GM23338 (cell line): ENCODE data around the gene RNF112. TPM values are rescaled to one million over a fixed set of nuclear protein-coding genes. Genes with fewer than 3 reads are reported as not detected.

Source experiments
- ATAC-seq: fragments of 200-7000 bp; cut with Tn5 transposase; 3 replicates; pipeline ENCODE4 v1.9.1; 2020
- DNase-seq: peaks from one replicate; pipeline ENCODE4 v3.0.0-alpha.2; 2015; ENCODE audit warnings: low spot score
- H2AFZ ChIP-seq: fragments of 200-600 bp; sonication (generic); 2 replicates; pipeline ENCODE4 v1.8.0; 2016; ENCODE audit warnings: antibody characterized with exemption, mild to moderate bottlenecking, moderate library complexity
- H3F3A ChIP-seq: fragments of 200-600 bp; sonication (generic); replicated peaks from 2 replicates; pipeline ENCODE4 v1.8.0; 2017; ENCODE audit warnings: antibody characterized with exemption, mixed run types, low read depth
- H3K27ac ChIP-seq: fragments of 200-600 bp; sonication (generic); 2 replicates; pipeline ENCODE4 v1.6.1; 2016; ENCODE audit warnings: low read depth
- H3K27me3 ChIP-seq: fragments of 200-600 bp; sonication (generic); 2 replicates; pipeline ENCODE4 v1.8.0; 2016; ENCODE audit warnings: mild to moderate bottlenecking, mixed run types, moderate library complexity; ENCODE audit not compliant: insufficient read depth
- H3K36me3 ChIP-seq: fragments of 200-600 bp; sonication (generic); 2 replicates; pipeline ENCODE4 v1.8.0; 2016; ENCODE audit warnings: mild to moderate bottlenecking; ENCODE audit not compliant: insufficient read depth
- H3K4me1 ChIP-seq: fragments of 200-600 bp; sonication (generic); 2 replicates; pipeline ENCODE4 v1.8.0; 2016; ENCODE audit warnings: mild to moderate bottlenecking, moderate library complexity; ENCODE audit not compliant: insufficient read depth
- H3K4me2 ChIP-seq: fragments of 200-600 bp; sonication (generic); 2 replicates; pipeline ENCODE4 v1.7.1; 2017; ENCODE audit warnings: mixed run types
- H3K4me3 ChIP-seq: fragments of 200-600 bp; sonication (generic); 2 replicates; pipeline ENCODE4 v1.6.1; 2016; ENCODE audit warnings: mixed run types
- H3K79me2 ChIP-seq: fragments of 200-600 bp; sonication (generic); replicated peaks from 2 replicates; pipeline ENCODE4 v1.8.0; 2017; ENCODE audit warnings: mild to moderate bottlenecking; ENCODE audit not compliant: insufficient read depth
- H3K9me2 ChIP-seq: fragments of 200-600 bp; sonication (generic); 2 replicates; pipeline ENCODE4 v1.8.0; 2017; ENCODE audit not compliant: insufficient read depth
- H4K20me1 ChIP-seq: fragments of 200-600 bp; sonication (generic); replicated peaks from 2 replicates; pipeline ENCODE4 v1.8.0; 2017; ENCODE audit warnings: mild to moderate bottlenecking; ENCODE audit not compliant: insufficient read depth
- H3K27ac Mint-ChIP-seq: 2 replicates; pipeline ENCODE4 v1.8.0; 2020; ENCODE audit warnings: inconsistent platforms, mild to moderate bottlenecking, moderate library complexity, mixed read lengths
- H3K27me3 Mint-ChIP-seq: 3 replicates; pipeline ENCODE4 v1.8.0; 2022; ENCODE audit warnings: low read depth, mild to moderate bottlenecking, moderate library complexity, mixed read lengths, inconsistent platforms; ENCODE audit not compliant: insufficient read depth, poor library complexity
- H3K36me3 Mint-ChIP-seq: 3 replicates; pipeline ENCODE4 v1.8.0; 2021; ENCODE audit warnings: low read depth, mild to moderate bottlenecking, inconsistent platforms, moderate library complexity, mixed read lengths
- H3K4me1 Mint-ChIP-seq: 3 replicates; pipeline ENCODE4 v1.8.0; 2020; ENCODE audit warnings: mild to moderate bottlenecking, inconsistent platforms, mixed read lengths
- H3K4me3 Mint-ChIP-seq: 3 replicates; pipeline ENCODE4 v1.8.0; 2021; ENCODE audit warnings: moderate library complexity, mild to moderate bottlenecking, inconsistent platforms, mixed read lengths
- H3K9me3 Mint-ChIP-seq: 3 replicates; pipeline ENCODE4 v1.8.0; 2020; ENCODE audit warnings: moderate library complexity, mild to moderate bottlenecking, inconsistent platforms, mixed read lengths
- CREB1 ChIP-seq: fragments of 250-450 bp; sonication (Bioruptor Pico); IDR thresholded peaks from 2 replicates; pipeline ENCODE4 v1.5.0; 2020; ENCODE audit warnings: low read depth, mild to moderate bottlenecking, moderate library complexity
- EZH2 ChIP-seq: fragments of 200-600 bp; sonication (generic); IDR thresholded peaks from one replicate; pipeline ENCODE4 v1.8.0; 2017; ENCODE audit warnings: antibody characterized with exemption, mild to moderate bottlenecking, low read depth; ENCODE audit not compliant: unreplicated experiment
- POLR2AphosphoS5 ChIP-seq: IDR thresholded peaks from 2 replicates; pipeline ENCODE4 v1.6.1; 2016; ENCODE audit warnings: antibody characterized with exemption, low read depth
- STAT1 ChIP-seq: IDR thresholded peaks from one replicate; pipeline ENCODE4 v1.6.1; 2016; ENCODE audit warnings: antibody characterized with exemption; ENCODE audit not compliant: unreplicated experiment
- ZNF114 ChIP-seq: fragments of 250-450 bp; sonication (Bioruptor Pico); IDR thresholded peaks from 2 replicates; pipeline ENCODE4 v1.5.0; 2020; ENCODE audit warnings: mild to moderate bottlenecking, moderate library complexity
- polyA plus RNA-seq: library from polyadenylated mRNA; unstranded; fragments of >200 nt; fragmentation: Nextera tagmentation; extraction: Ambion mirVana; gene quantifications from 2 replicates; pipeline ENCODE4 v1.2.1, GENCODE V29; 2016
- total RNA-seq: library from RNA; depleted of rRNA; stranded (reverse); fragments of >200 nt; shearing (Covaris generic); gene quantifications from 2 replicates; pipeline ENCODE4 v1.2.3, GENCODE V29; 2014
- TF ChIP-seq, protein P1 (sequence below): fragments of 250-450 bp; sonication (Bioruptor Pico); IDR thresholded peaks from 2 replicates; pipeline ENCODE4 v1.5.0; 2020; ENCODE audit warnings: mild to moderate bottlenecking, moderate library complexity

The RNF112 gene
- total and polyA plus RNA-seq, 2 experiments from 2014 or later = 0.42 to 4.1 TPM

DNA sequence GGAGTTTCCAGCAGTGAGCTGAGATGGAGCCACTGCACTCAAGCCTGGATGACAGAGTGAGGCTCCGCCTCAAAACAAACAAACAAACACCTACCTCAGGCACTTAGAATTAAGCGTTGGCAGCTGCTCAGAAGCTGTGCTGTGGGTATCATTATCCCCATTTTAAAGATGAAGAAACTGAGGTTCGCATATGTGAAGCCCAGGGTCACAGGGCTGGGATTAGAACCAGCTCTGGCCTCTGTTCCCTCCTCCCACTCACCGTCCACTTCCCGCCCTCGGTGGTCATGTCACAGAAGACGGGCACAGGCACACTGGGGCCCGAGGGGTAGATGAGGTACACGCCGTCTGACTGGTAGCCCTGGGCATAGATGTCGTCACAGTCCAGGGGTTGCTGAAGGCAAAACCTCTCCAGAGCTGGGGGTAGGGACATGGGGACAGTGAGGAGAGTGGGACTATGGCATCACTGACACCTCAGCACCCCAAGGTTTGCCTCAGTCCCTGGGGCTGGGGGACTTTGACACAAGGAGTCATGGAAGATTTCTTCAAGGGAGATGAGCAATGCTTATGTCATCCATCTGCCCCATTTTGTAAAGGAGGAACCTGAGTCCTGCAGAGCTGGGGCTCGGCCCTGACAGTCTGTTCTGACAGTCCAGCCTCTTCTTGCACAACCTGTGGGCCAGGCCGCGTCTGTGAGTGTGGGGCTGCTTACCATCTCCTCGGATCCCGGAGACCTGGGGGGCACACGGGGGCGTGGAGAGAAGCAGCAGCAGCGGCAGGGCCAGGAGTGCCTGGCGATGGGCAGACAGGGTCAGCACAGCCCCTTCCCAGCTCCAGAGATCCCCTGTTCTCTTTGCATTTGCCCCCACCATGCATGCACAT lies 24.7 kb upstream of the RNF112 start:
- no peaks in the 10 kb centered on the region for H4K20me1 ChIP-seq
- H3K27me3 ChIP-seq = no peaks in the 10 kb centered on the region
- peak; percentile 28 for DNase-seq
- H3K79me2 ChIP-seq = peaks cover under 1% of the 10 kb centered on the region; the same call in 1 of the 2 replicates
- ATAC-seq = peak; percentile 13
- peaks cover 20% of the 10 kb centered on the region for H3K4me1 ChIP-seq
- H3K27ac ChIP-seq = no peak overlapping the region
- H3K4me2 ChIP-seq = peak overlapping the region; percentile 78; the same call in 1 of the 2 replicates
- peaks cover 12% of the 10 kb centered on the region for H3F3A ChIP-seq
- Mint-ChIP-seq H3K36me3 (peaks cover 44% of the 10 kb centered on the region), H3K27ac (peak overlapping the region; percentile 59; the same call in 1 of the 2 replicates), H3K4me1 (peaks cover 45% of the 10 kb centered on the region), H3K4me3 (peak overlapping the region; percentile 44), H3K27me3 (peaks cover 6% of the 10 kb centered on the region), H3K9me3 (no peaks in the 10 kb centered on the region; the same call in 2 of the 3 replicates)
- TF ChIP-seq POLR2AphosphoS5 (no peak), EZH2 (no peak)
- no peaks in the 10 kb centered on the region for H3K9me2 ChIP-seq
- peak overlapping the region; percentile 47 for H3K4me3 ChIP-seq
- no peak overlapping the region for H2AFZ ChIP-seq
- H3K36me3 ChIP-seq = no peaks in the 10 kb centered on the region; the same call in 1 of the 2 replicates

DNA sequence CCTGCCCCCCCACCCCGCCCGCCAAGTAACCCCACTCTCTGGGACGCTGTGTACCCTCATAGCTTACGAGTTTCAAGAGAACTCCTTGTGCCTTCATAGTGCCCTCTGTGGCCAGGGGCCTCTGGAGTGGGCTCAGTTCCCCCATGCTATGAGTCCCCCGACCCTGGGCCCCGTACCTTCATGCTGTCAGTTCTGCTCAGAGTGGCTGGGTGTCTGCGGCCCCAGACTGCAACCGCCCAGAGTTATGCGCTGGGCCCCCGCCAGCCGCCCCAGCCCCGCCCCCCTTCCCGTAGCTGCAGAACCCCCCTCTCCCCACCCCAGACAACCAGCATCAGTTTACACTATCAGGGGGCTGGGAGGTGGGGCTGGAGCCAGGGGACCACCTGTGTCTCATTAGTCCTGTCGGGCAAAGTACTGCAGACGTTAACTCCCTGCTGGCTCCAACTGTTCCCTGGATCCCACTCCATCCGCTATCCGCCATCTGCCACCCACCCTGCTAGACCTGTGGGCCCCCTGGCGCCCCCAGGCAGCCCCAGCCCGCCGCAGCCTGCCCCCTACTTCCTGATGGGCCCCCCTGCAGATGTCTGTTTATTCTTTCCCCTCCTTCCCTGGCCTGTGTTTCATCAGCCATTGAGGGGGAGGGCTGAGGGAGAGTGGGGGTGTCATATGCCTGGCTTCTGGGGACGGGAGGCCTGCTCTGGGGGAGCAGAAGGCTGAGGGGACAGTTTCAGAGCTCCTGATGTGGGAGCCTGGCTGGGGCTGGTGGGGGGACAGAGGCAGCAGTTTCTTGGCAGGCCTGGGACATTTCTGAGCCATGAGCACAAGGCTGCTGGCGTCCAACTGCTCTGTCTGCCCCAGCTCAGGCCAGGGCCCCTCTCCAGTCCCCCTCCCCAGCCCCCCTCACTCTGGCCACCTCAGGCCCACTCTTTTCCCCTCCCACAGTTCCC lies 23.8 kb upstream of the RNF112 start, which contains the start of gene MFAP4:
TSS of gene MFAP4 (minus strand) at position 217 of the 947 bp plus-strand sequence. CDS start at position 182, 35 bp downstream.
- Histone ChIP-seq H4K20me1 (no peaks in the 10 kb centered on the region), H3K79me2 (no peaks in the 10 kb centered on the region; the same call in 1 of the 2 replicates), H3K4me3 (peak within 1 kb of the TSS; percentile 47), H2AFZ (peak within 1 kb of the TSS; percentile 14; the same call in 1 of the 2 replicates), H3K27ac (peak within 1 kb of the TSS; percentile 90), H3F3A (peaks cover 12% of the 10 kb centered on the region), H3K27me3 (no peaks in the 10 kb centered on the region), H3K4me2 (peak within 1 kb of the TSS; percentile 78), H3K9me2 (no peaks in the 10 kb centered on the region), H3K4me1 (peaks cover 29% of the 10 kb centered on the region), H3K36me3 (no peaks in the 10 kb centered on the region; the same call in 1 of the 2 replicates)
- Mint-ChIP-seq H3K9me3 (no peaks in the 10 kb centered on the region; the same call in 2 of the 3 replicates), H3K4me3 (peak within 1 kb of the TSS; percentile 44), H3K27ac (peak within 1 kb of the TSS; percentile 88), H3K36me3 (peaks cover 36% of the 10 kb centered on the region), H3K27me3 (peaks cover 8% of the 10 kb centered on the region), H3K4me1 (peaks cover 54% of the 10 kb centered on the region)
- DNase-seq (peak; percentile 77), ATAC-seq (peak; percentile 71)
- TF ChIP-seq POLR2AphosphoS5 = peak; percentile 38; the same call in 1 of the 2 replicates
- no peak for TF ChIP-seq STAT1
- TF ChIP-seq, protein P1, sequence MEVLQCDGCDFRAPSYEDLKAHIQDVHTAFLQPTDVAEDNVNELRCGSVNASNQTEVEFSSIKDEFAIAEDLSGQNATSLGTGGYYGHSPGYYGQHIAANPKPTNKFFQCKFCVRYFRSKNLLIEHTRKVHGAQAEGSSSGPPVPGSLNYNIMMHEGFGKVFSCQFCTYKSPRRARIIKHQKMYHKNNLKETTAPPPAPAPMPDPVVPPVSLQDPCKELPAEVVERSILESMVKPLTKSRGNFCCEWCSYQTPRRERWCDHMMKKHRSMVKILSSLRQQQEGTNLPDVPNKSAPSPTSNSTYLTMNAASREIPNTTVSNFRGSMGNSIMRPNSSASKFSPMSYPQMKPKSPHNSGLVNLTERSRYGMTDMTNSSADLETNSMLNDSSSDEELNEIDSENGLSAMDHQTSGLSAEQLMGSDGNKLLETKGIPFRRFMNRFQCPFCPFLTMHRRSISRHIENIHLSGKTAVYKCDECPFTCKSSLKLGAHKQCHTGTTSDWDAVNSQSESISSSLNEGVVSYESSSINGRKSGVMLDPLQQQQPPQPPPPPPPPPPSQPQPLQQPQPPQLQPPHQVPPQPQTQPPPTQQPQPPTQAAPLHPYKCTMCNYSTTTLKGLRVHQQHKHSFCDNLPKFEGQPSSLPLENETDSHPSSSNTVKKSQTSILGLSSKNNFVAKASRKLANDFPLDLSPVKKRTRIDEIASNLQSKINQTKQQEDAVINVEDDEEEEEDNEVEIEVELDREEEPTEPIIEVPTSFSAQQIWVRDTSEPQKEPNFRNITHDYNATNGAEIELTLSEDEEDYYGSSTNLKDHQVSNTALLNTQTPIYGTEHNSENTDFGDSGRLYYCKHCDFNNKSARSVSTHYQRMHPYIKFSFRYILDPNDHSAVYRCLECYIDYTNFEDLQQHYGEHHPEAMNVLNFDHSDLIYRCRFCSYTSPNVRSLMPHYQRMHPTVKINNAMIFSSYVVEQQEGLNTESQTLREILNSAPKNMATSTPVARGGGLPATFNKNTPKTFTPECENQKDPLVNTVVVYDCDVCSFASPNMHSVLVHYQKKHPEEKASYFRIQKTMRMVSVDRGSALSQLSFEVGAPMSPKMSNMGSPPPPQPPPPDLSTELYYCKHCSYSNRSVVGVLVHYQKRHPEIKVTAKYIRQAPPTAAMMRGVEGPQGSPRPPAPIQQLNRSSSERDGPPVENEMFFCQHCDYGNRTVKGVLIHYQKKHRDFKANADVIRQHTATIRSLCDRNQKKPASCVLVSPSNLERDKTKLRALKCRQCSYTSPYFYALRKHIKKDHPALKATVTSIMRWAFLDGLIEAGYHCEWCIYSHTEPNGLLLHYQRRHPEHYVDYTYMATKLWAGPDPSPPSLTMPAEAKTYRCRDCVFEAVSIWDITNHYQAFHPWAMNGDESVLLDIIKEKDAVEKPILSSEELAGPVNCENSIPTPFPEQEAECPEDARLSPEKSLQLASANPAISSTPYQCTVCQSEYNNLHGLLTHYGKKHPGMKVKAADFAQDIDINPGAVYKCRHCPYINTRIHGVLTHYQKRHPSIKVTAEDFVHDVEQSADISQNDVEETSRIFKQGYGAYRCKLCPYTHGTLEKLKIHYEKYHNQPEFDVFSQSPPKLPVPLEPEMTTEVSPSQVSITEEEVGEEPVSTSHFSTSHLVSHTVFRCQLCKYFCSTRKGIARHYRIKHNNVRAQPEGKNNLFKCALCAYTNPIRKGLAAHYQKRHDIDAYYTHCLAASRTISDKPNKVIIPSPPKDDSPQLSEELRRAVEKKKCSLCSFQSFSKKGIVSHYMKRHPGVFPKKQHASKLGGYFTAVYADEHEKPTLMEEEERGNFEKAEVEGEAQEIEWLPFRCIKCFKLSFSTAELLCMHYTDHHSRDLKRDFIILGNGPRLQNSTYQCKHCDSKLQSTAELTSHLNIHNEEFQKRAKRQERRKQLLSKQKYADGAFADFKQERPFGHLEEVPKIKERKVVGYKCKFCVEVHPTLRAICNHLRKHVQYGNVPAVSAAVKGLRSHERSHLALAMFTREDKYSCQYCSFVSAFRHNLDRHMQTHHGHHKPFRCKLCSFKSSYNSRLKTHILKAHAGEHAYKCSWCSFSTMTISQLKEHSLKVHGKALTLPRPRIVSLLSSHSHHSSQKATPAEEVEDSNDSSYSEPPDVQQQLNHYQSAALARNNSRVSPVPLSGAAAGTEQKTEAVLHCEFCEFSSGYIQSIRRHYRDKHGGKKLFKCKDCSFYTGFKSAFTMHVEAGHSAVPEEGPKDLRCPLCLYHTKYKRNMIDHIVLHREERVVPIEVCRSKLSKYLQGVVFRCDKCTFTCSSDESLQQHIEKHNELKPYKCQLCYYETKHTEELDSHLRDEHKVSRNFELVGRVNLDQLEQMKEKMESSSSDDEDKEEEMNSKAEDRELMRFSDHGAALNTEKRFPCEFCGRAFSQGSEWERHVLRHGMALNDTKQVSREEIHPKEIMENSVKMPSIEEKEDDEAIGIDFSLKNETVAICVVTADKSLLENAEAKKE (CRISPR knock-in tag) = no peak
- no peak for TF ChIP-seq CREB1 (CRISPR knock-in tag)
- no peak for TF ChIP-seq ZNF114 (CRISPR knock-in tag)
